Endothelial cell of umbilical vein (primary cell): ENCODE results near the gene ITPKC. TPM values are rescaled to one million over a fixed set of nuclear protein-coding genes. Genes with fewer than 3 reads are reported as not detected.

Experiments
- BruUV-seq: library from RNA; stranded (reverse); fragments of 400-500 nt; replicated peaks from 2 replicates; lab custom pipeline; 2021; lab: Mats Ljungman, UMichigan
- CTCF ChIA-PET: fragments of 300-600, 350-600 bp; sonication (Branson Sonifier 250); formaldehyde crosslinking; loops from one replicate; lab custom pipeline; 2021; ENCODE audit warnings: antibody characterized with exemption, inconsistent platforms; lab: Charles Lee
- POLR2A ChIA-PET: fragments of 300-600, 350-600 bp; sonication (Branson Sonifier 250); formaldehyde crosslinking; loops from one replicate; lab custom pipeline; 2021; ENCODE audit warnings: antibody characterized with exemption, inconsistent platforms; lab: Charles Lee
- DNase-seq: peaks from one replicate; pipeline ENCODE4 v3.0.0-alpha.2; 2011; ENCODE audit warnings: low read depth, low spot score
- FAIRE-seq: peaks from 2 replicates; lab custom pipeline; 2011; peaks lifted over from hg19 to GRCh38; lab: Jason Lieb, UNC
- H2AFZ ChIP-seq: 2 replicates; pipeline ENCODE4 v1.6.0; 2012; ENCODE audit warnings: low read depth, low read length, control low read depth, inconsistent platforms
- H3K27ac ChIP-seq: 2 replicates; pipeline ENCODE4 v1.5.1; 2011; ENCODE audit warnings: low read depth, mild to moderate bottlenecking, control low read depth, low read length, moderate library complexity; ENCODE audit not compliant: insufficient read depth
- H3K27me3 ChIP-seq, 2 experiments: 2 replicates each; pipeline versions ENCODE4 v1.6.0 to v1.6.1; 2011; ENCODE audit warnings: low read length in 2 of 2, mixed read lengths in 1 of 2; ENCODE audit not compliant: control insufficient read depth in 2 of 2, insufficient read depth in 2 of 2
- H3K36me3 ChIP-seq, 2 experiments: 2 replicates in 1 of 2; 3 replicates in 1 of 2; pipeline ENCODE4 v1.5.1; 2011; ENCODE audit warnings: low read length in 2 of 2, mild to moderate bottlenecking in 1 of 2, moderate library complexity in 1 of 2; ENCODE audit not compliant: control insufficient read depth in 2 of 2, insufficient read depth in 2 of 2; ENCODE audit errors: extremely low read depth in 1 of 2
- H3K4me1 ChIP-seq: 3 replicates; pipeline ENCODE4 v1.5.1; 2011; ENCODE audit warnings: mild to moderate bottlenecking, low read length; ENCODE audit not compliant: control insufficient read depth, insufficient read depth; ENCODE audit errors: extremely low read depth
- H3K4me2 ChIP-seq: 2 replicates; pipeline ENCODE4 v1.6.1; 2011; ENCODE audit warnings: low read length, control low read depth, mixed read lengths; ENCODE audit not compliant: insufficient read depth
- H3K4me3 ChIP-seq, 3 experiments: fragments of 200-600 bp in 1 of 3; sonication (generic), shearing (Covaris generic) in 1 of 3; replicated peaks in 1 of 3; 2 replicates each; pipeline ENCODE4 v1.5.1; 2011 to 2016; ENCODE audit warnings: control low read depth in 3 of 3, low read length in 3 of 3, mild to moderate bottlenecking in 2 of 3, inconsistent platforms in 1 of 3, low read depth in 1 of 3, moderate library complexity in 1 of 3; ENCODE audit not compliant: insufficient read depth in 1 of 3
- H3K79me2 ChIP-seq: 2 replicates; pipeline ENCODE4 v1.6.0; 2012; ENCODE audit warnings: low read length, inconsistent platforms; ENCODE audit not compliant: control insufficient read depth, insufficient read depth
- H3K9ac ChIP-seq: replicated peaks from 2 replicates; pipeline ENCODE3; 2011; ENCODE audit warnings: low read length, control low read depth; ENCODE audit not compliant: insufficient read depth; ENCODE audit errors: extremely low read depth
- H3K9me1 ChIP-seq: replicated peaks from 3 replicates; pipeline ENCODE4 v1.6.0; 2011; ENCODE audit warnings: mild to moderate bottlenecking, low read length; ENCODE audit not compliant: control insufficient read depth, insufficient read depth; ENCODE audit errors: extremely low read depth
- H3K9me3 ChIP-seq: replicated peaks from 2 replicates; pipeline ENCODE4 v1.5.1; 2012; ENCODE audit warnings: low read length, inconsistent platforms; ENCODE audit not compliant: control insufficient read depth, insufficient read depth
- H4K20me1 ChIP-seq: replicated peaks from 2 replicates; pipeline ENCODE3; 2011; ENCODE audit warnings: mild to moderate bottlenecking, low read length; ENCODE audit not compliant: control insufficient read depth, insufficient read depth; ENCODE audit errors: extremely low read depth
- CTCF ChIP-seq, 2 donors: IDR thresholded peaks; 1 replicate in 1 of 2; 2 replicates in 1 of 2; pipeline ENCODE4 v1.5.1; 2011; ENCODE audit warnings: low read length in 2 of 2, mild to moderate bottlenecking in 2 of 2, moderate library complexity in 2 of 2, control low read depth in 1 of 2, inconsistent platforms in 1 of 2, low read depth in 1 of 2; ENCODE audit not compliant: insufficient read depth in 1 of 2; ENCODE audit errors: extremely low read depth in 1 of 2
- EZH2 ChIP-seq: IDR thresholded peaks from 2 replicates; pipeline ENCODE4 v1.6.1; 2012; ENCODE audit warnings: borderline replicate concordance, low read depth, mild to moderate bottlenecking, moderate library complexity, low read length, inconsistent platforms; ENCODE audit not compliant: severe bottlenecking
- FOS ChIP-seq: IDR thresholded peaks from 2 replicates; pipeline ENCODE4 v1.6.1; 2011; ENCODE audit warnings: mild to moderate bottlenecking, low read length, moderate library complexity, borderline replicate concordance; ENCODE audit not compliant: insufficient read depth
- GATA2 ChIP-seq: IDR thresholded peaks from 2 replicates; pipeline ENCODE4 v1.7.0; 2011; ENCODE audit warnings: low read depth, mild to moderate bottlenecking, moderate library complexity, mixed read lengths, low read length; ENCODE audit not compliant: insufficient read length, insufficient read depth
- JUN ChIP-seq: IDR thresholded peaks from 2 replicates; pipeline ENCODE4 v1.6.1; 2011; ENCODE audit warnings: borderline replicate concordance, low read depth; ENCODE audit not compliant: insufficient read length, insufficient read depth
- MAX ChIP-seq: IDR thresholded peaks from 2 replicates; pipeline ENCODE4 v1.6.1; 2011; ENCODE audit not compliant: insufficient read depth, insufficient read length
- MYC ChIP-seq: IDR thresholded peaks from one replicate; pipeline ENCODE4 v1.6.1; 2011; ENCODE audit warnings: mild to moderate bottlenecking, low read depth, low read length
- POLR2A ChIP-seq: IDR thresholded peaks from 2 replicates; pipeline ENCODE4 v1.6.1; 2012; ENCODE audit warnings: low read depth, mild to moderate bottlenecking, control low read depth, low read length
- POLR2AphosphoS5 ChIP-seq: IDR thresholded peaks from 2 replicates; pipeline ENCODE4 v1.6.1; 2012; ENCODE audit warnings: low read depth, mild to moderate bottlenecking, control low read depth, low read length, moderate library complexity; ENCODE audit not compliant: insufficient read depth
- dilution Hi-C: fragments of 300-500 bp; cut with MboI; formaldehyde crosslinking; loops from one replicate; pipeline ENCODE4 v1.15.0; 2019; ENCODE audit warnings: low sequenced_read_pairs; ENCODE audit not compliant: extremely low pct_ligation_motif_present
- intact Hi-C: fragments of 100-400 bp; cut with micrococcal nuclease; formaldehyde crosslinking; loops from one replicate; pipeline ENCODE4 v1.10.0; 2022
- polyA plus RNA-seq, 4 experiments: library from polyadenylated mRNA; depleted of rRNA in 3 of 4; stranded (reverse) in 3 of 4; unstranded in 1 of 4; fragments of >200 nt; gene quantifications; 2 replicates each; pipeline versions ENCODE4 v1.2.1 to v1.2.3, GENCODE V29; 2011 to 2012; ENCODE audit warnings: missing spikeins in 1 of 4
- total RNA-seq: library from RNA; stranded (reverse); gene quantifications from 2 replicates; pipeline ENCODE4 v1.2.3, GENCODE V29; 2021

ITPKC gene
- total and polyA plus RNA-seq, 2 donors (not counting 3 experiments of a cell fraction or from before 2014, with no cell fraction given): 7.3 to 16.1 TPM

GRCh38 chr19:40756502-40757110 is 39.7 kb downstream of the ITPKC start:
- Histone ChIP-seq H3K4me3 (no peak overlapping the region), H3K9me1 (no peaks in the 10 kb centered on the region), H2AFZ (no peak overlapping the region), H3K36me3 (peaks cover 20 to 37% of the 10 kb centered on the region in 2 experiments), H3K27ac (no peak overlapping the region), H3K4me1 (peaks cover 36% of the 10 kb centered on the region), H3K27me3 (no peaks in the 10 kb centered on the region), H3K9ac (no peak overlapping the region), H3K4me2 (no peak overlapping the region), H3K79me2 (peaks cover 79% of the 10 kb centered on the region), H4K20me1 (no peaks in the 10 kb centered on the region), H3K9me3 (no peaks in the 10 kb centered on the region)
- intact Hi-C loops (no loop called here), dilution Hi-C loops (no loop called here)
- BruUV-seq: no TSS peak
- TF ChIP-seq CTCF (IDR thresholded peaks at IDR 0.05; ENCODE audit: extremely low read depth in 1 of 2, insufficient read depth in 1 of 2, low read depth in 1 of 2, low read length in 2 of 2) (no peak), POLR2A (no peak), GATA2 (no peak), FOS (no peak)
- ChIA-PET CTCF (interaction anchor here (2.1 kb wide), 1 partner anchor 50 kb away, joined by 5 read pairs; no protein-coding TSS in a partner anchor), POLR2A (interaction anchor here (0.6 kb wide), 2 partner anchors 10 to 16 kb away, joined by 3 read pairs; no protein-coding TSS in a partner anchor)
- no peak for FAIRE-seq
- DNase-seq: no peak

GRCh38 chr19:40758491-40758890 is 41.6 kb downstream of the ITPKC start:
- intact Hi-C loops: no loop called here
- TF ChIP-seq JUN (no peak), GATA2 (no peak), MYC (no peak), FOS (no peak), POLR2A (no peak), MAX (no peak), EZH2 (no peak), POLR2AphosphoS5 (no peak), CTCF (IDR thresholded peaks at IDR 0.05; ENCODE audit: extremely low read depth in 1 of 2, insufficient read depth in 1 of 2, low read depth in 1 of 2, low read length in 2 of 2) (no peak)
- no peaks in the 10 kb centered on the region for H3K27me3 ChIP-seq
- H3K9me3 ChIP-seq: no peaks in the 10 kb centered on the region
- H3K9ac ChIP-seq: no peak overlapping the region
- no peak overlapping the region for H3K27ac ChIP-seq
- H3K4me3 ChIP-seq: no peak overlapping the region
- H2AFZ ChIP-seq: no peak overlapping the region
- DNase-seq (no peak), FAIRE-seq (peak; percentile 31)
- CTCF ChIA-PET: interaction anchor here (0.5 to 2.0 kb wide), 3 partner anchors 13 to 78 kb away, joined by 3 to 5 read pairs (median 5); partner anchors contain the start of gene EGLN2
- H3K36me3 ChIP-seq: peaks cover 24 to 51% of the 10 kb centered on the region in 2 experiments
- BruUV-seq: no TSS peak
- dilution Hi-C loops: no loop called here
- H3K79me2 ChIP-seq: peaks cover 63% of the 10 kb centered on the region
- H3K4me1 ChIP-seq: peaks cover 33% of the 10 kb centered on the region
- H3K4me2 ChIP-seq: no peak overlapping the region
- POLR2A ChIA-PET: interaction anchor here (1.7 kb wide), 1 partner anchor 19 kb away, joined by 5 read pairs; the partner anchor contains the start of gene RAB4B
- H4K20me1 ChIP-seq: no peaks in the 10 kb centered on the region
- no peaks in the 10 kb centered on the region for H3K9me1 ChIP-seq
